Epidermal melanocyte (primary cell): Measurements from ENCODE around the gene CTNNA3.

ENCODE experiments used
- DNase-seq: peaks from one replicate; pipeline ENCODE4 v3.0.0; 2011; ENCODE audit warnings: low spot score; ENCODE audit not compliant: insufficient read length

CTNNA3 gene

DNA sequence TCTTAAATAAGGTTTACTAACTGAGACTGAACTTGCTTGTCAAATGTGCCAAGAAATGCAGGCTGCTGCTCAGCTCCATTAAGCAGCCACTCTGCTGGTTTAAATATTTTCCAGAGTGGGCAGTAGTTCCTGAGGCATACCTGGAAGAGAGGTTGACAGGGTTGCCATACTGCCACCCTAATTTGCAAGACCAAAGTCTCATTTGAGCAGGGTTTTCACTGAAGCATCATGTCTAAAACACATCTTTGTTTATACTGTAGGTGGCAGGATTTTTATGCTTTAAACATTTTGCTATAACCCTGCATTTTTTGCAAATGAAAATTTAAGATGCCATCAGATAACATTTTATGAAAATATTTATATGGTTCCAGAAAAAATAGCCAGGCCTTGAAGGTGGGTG lies 1388.2 kb downstream of the CTNNA3 start:
- no peak for DNase-seq

DNA sequence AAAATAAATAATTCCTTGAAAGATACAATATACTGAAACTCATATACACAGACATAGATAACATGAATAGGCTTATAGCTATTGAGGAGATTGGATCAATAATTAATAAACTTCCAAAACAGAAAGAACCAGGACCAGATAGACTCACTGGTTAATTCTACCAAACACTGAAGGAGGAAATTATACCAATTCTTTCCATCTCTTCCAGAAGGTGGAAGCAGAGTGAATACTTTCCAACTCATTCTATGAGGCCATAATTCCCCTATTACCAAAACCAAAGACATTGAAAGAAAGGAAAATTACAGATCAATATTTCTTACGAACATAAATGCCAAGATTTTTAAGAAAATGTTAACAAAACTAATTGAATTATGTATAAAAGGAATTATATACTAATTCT lies 1394.9 kb downstream of the CTNNA3 start:
- DNase-seq = no peak

DNA sequence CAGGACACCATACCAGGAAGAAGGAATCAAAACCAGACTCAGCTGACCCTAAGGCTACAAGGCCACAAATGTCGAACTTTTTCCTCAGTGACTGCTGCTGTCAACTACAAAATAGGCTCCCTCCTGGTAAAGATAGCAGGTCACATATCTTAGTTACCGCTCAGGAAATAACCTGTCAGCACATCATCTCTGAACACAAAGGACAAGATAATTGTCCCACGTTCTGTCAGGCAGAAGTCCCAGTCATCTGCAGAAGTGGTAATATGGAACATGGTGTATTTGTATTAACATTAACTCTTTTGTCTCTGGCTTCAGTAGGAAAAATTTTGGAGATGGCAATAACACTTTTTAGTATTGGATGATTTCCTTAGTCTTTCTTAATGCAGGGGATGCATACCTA lies 1400.4 kb downstream of the CTNNA3 start:
- DNase-seq = no peak

DNA sequence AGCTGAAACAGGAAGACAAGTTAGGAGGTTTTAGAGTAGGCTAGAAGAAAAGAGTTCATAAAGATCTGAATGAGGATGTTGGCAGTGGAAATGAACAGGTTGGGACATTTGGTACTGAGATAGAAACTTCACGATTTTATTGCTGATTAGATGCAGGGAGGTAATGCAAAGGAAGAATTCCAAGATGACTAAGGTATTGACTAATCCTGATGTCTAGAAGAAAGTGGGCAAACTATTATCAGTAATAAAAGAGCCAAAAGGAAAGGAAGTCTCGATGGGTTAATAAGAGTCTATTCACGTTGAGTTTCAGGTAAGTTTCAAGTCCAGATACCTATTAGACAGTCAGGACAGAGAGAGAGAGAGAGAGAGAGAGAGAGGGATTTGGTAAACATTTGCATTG lies 1401.5 kb downstream of the CTNNA3 start:
- no peak for DNase-seq

DNA sequence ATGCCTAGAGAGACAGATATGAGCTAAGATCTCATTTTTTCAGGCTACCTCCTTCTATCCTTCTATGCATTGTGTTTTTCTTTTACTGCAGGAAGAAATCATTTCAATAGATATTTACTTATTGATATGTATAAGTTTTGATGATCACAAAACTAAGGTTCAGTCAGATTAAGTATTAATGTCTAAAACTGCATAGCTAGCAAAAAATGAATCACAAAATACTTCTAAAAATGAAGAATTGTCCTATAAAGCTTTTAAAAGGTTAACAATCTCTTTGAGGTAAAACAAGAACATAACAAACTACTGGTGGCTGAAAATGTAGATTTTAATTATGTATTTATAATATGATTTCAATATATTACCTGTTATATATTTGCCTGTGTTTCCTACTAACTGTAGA lies 1403.1 kb downstream of the CTNNA3 start:
- no peak for DNase-seq

DNA sequence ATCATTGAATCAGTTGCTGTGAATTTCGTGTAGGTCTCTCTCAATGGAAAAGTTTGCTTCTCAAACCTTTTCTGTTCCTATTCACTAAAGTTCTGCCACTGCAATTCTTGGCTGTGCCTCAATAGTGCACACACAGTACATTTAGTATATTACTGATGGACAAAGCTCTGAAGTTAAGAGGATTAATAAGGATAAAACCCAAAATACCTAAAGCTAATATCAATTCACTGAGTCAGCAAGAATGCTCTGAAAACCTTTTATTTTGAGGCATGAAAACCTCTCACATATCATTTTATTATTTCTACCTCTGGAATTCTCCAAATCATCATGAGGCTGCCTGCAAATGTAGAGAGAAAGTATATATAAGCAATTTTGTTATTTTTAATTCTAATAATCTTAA lies 1403.5 kb downstream of the CTNNA3 start:
- DNase-seq = no peak

DNA sequence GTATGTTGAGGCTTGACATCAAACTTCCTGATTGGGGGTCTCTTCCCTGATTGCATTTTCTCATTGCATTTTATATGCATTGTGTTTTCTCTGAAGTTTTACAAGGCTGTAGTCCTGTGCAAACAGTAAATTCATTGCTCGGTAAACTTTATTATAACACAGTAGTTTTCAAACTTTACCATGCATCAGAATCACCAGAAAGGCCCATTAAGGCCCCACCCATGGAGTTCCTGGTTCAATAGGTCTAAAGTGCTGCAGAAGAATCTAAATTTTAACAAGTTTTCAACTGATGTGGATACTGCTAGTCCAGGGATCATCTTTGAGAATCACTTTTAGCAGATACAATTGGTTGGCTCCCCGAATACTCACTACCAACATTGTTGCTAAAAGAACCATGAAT lies 1404.9 kb downstream of the CTNNA3 start:
- no peak for DNase-seq

DNA sequence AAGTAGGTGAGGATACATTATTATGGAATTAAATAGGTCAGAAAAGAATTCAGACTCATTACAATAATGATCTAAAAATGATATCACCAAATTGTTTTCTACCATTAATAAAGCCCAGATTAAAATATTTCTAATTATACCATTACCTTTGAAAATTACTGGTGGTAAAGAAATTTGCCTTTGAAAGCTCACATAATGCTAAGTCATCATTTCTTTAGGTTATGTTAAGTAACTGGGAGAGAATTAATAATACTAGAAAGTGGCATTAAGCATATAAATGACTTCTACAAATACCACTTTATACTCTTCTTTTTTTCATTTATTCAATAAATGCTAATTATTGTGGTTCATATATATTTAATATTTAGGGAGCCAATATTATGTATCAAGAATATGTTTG lies 1411.4 kb downstream of the CTNNA3 start:
- no peak for DNase-seq

DNA sequence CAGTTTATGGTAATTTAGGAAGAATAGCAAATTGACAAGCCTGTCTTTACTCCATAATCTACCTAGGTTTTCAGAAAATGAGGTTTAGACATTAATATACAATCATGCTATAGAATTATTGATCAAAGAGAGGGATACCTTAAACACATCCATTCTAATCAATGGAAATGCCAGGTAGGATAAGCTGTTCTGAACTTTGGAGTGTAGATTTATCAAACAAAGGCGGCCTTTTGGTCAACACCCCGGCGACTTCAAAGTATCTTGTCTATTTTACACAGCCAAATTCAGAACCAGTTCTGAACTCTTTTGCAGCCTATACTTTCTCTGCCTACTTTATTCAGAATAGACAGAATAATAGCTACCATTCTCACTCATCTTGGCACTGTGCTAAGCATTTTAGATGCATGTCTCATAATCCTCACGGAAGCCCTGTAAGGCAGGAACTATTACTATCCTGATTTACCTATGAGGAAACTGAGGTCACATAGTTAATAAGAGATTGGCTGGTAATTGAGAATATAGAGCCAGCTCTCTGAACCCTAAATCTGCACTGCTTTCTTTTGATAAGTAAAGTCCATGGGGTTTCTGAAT lies 1412.0 kb downstream of the CTNNA3 start:
- DNase-seq = no peak

DNA sequence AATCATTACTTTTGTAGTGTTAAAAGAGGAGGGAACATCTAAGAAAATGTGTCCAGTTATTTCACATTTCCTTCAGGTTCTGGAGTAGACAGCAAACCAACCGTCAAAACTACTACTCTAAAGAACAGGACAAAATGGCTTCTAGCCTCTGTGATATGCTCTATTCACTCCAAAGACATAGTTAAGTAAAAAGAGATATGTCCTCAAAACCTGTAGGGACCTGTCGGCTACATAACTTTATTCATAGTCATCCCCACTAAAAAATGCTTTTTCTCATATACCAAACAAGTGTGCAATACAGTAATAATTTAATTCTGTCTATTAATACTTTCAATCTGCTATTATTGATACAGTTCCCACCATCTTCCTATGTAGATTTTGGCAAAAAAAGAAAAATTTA lies 1412.9 kb downstream of the CTNNA3 start:
- DNase-seq = no peak

DNA sequence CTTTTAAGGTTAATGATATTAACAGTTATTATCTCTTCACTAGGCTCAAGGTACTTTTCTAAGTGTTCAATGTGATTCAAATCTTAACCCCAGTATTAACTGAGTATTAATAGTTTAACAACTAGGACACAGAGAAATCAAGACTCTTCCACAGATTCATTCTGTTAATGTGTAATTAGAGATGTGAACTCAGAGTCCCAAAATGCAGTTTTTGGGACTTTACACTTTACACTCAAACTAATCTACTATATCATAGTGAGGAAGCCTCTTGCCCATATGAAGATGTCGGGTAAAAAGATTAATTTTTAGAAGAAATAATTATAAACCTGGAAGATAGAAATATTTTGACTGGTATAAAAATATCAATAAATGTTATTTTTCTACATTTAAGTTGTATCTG lies 1414.7 kb downstream of the CTNNA3 start:
- DNase-seq = no peak

DNA sequence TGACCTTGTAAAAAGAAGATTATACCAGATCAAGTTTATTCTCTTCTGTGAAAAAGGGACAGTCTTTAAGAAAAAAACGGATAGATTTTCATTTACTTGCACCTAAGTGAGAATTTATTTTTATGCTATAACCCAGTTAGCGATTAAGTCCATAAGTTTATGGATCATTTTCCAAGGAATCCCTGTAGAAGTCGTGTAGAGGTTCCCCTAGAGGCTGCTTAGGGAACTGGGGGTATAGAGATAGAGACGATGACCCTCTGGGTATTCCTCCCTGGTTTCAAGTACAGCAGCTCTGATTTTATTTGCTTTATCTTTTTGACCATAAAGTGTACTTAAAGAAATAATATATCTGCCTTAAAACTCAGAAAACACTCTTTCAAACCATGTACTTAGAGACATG lies 1418.5 kb downstream of the CTNNA3 start:
- no peak for DNase-seq

DNA sequence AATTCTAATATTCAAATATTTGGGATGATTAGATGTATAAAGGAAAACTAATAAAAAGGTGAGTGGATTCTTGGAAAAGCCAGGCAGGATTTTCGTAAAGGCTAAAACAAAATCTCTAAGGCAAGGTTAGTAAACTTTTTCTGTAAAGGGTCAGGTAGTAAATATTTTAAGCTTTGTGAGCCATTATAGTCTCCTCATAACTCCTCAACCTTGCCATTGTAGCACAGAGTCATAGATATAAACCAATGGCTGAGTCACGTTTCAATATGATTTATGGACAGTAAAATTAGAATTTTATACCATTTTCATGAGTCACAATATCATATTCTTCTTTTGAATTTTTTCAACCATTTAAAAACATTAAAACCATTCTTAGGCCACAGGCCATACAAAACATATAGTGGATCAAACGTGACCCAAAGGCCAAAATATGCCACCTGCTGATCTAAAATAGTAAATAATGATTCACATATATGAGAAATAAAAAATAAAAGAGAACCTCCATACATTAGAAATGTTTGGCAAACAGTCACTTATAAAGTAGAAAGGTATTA lies 1422.0 kb downstream of the CTNNA3 start:
- no peak for DNase-seq

DNA sequence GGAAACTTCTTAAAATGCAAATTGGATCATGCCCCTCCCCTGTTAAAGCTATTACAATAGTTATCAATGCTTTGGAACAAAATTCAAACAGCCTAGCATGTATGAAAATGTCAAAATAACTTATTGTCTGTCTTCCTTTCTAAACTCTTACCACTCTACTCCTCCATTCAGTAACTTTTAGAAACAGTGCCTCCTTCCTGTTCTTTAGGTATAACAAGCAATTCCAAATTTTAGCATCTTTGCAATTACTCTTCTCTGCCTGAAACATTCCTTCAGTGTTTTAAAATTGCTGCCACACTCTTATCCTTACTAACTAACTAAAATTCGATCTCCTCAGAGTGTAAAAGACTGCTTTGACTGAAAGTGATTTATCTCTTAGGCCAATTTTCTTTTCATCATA lies 1430.6 kb downstream of the CTNNA3 start:
- no peak for DNase-seq

DNA sequence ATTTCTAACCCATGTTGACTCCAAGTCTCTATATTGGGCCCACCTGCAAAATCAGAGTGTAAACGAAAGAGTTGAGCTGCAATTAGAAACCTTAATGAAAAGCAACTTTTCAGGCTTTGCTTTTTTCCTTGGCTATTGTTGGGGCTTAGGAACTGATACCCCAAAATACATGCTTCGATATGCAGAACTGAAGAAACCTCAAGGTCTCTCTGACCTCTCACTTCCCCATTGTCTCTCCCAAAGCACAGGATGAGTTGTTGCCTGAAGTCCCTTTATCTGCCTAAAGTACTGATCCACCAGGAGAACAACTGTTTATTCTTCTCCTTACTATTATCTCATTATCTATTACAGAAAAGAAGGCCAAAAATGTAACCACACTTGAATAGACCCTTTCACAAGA lies 1436.2 kb downstream of the CTNNA3 start:
- no peak for DNase-seq

DNA sequence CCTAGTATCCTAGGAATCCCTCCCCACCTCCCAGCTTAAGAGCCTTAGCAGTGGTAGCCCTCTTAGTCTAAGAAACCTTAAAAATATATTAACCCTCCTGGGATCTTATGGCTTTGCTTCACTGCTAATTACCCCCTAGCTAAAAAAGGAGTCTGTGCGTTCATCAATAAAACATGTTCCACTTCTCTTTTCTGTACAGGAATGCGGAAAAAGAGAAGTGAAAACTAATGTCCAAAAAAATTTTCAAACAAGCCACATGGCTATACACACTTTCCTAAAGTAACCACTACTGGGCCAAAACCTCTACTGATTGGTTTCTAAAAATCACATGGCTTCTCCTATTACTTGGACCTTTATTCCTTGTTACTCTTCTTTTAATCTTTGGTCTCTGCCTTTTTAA lies 1437.3 kb downstream of the CTNNA3 start:
- no peak for DNase-seq

DNA sequence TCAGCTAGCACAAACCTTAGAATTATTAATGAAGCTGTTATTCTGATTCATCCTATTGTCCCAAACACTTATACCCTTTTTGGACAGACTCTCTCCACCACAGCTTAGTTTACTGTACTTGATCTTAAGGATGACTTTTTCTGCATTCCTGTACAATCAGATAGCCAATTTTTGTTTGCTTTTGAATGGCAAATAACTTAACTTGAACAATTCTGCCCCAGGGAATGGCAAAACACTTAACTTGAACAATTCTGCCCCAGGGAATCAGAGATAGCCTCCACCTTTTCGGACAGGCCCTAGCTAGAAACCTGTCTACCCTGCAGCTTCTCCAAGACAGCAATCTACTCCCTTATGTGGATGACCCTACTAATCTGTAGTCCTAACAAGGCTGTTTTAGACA lies 1438.2 kb downstream of the CTNNA3 start:
- DNase-seq = no peak

DNA sequence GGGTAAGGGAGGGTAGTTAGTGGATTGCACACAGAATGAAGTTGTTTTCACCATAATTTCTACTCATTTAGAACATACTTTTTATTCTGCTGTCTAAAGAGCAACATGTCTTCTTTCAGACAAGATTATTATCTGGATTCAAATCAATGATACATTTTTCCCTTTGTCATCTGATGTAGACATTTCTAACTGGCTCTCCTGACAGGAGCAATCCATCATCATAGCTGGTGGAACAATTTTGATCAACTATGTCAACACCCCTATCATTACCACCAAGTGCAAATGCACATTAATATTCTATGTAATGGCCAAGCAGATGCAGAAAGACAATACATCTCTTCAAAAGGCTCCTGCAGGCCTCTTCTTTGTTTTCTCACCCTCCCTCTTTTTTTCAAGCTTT lies 1443.0 kb downstream of the CTNNA3 start:
- DNase-seq = no peak

DNA sequence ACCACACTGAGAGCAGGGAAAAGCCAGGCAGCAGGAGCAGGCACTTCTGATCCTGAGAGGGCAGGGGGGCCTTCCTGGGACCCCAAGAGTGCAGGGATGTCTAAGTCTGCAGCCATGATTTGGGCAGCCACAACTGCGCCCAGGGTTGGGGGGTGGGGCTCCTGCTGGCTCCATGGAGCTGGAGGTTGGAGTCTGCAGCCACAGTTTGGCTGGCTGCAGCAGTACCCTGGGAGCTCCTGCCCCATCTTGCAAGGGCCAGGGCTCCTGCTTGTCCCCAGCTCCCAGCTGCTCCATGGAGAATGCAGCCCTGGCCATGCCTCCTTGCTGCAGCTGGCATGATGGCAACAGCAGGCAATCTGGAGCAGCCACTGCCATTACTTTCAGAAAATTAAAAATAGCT lies 1449.8 kb downstream of the CTNNA3 start:
- no peak for DNase-seq

DNA sequence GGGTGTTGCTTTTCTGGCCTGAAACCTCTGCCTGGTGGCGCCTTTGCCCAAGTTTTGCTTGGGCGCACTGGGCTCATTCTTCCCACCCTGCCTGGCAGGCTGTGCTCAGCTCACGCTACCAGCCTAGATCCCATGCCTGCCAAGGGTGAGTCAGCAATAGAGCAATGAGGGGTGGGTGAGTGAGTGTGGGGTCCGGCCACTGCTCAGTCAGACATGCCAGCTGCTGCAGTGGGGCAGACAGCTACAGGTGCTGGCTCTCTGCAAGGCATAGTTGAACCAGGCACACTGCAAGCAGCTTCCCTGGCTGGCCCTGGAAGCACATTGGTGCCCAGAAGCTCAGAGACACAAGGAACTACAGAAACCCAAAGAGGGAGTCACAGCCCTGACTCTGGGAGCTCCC lies 1451.0 kb downstream of the CTNNA3 start:
- no peak for DNase-seq

DNA sequence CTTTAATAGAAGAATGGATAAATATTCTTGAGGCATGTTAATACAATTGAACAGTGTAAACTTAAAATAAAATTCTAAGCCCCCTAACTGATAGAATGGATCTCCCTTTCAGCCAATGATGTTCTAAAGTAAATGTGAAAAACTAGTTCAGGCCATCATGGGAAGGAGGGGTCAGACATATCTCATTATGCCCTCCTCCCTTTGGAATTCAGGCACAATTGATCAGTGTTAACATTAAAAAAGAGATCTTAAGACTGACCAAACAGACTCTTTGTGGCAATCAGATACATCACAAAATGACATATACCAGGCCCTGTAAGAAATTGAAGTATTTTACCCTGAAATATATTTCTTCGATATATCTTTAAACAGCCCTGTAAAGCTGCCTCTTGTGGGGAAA lies 1453.1 kb downstream of the CTNNA3 start:
- DNase-seq = no peak

DNA sequence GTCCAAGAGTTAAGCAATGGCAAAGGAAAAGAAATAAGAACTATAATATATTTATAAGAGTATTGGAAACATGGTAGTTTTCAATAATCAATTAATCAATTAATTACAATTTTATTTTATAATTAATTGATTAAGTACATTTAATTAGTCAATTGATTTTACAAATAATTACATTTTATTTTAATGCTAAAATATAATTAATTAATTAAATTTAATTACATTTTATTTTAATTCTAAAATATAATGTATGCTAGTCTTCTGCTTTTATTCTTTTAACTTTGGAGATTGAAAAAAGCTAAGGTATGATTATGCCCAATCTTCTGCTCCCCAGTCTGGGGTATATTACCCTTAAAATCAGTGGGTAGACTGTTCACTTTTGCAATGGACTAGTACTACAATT lies 1456.9 kb downstream of the CTNNA3 start:
- no peak for DNase-seq

DNA sequence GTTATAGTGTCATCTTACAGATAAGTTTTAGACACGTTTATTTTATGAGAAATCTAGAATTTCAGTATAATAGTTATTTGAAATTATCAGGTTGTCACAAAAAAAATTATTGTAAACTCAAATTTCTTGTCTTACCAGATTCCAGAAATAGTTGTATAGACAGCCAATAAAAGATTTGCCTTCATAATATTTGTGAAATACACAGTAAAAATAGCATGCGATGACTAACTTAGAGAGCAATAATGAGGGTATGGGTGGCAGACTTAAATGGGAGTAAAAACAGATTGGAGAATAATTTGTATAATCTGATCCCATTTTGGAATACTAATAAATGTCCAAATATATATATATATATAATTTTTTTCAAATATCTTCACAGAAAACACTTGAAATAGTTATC lies 1457.7 kb downstream of the CTNNA3 start:
- no peak for DNase-seq

DNA sequence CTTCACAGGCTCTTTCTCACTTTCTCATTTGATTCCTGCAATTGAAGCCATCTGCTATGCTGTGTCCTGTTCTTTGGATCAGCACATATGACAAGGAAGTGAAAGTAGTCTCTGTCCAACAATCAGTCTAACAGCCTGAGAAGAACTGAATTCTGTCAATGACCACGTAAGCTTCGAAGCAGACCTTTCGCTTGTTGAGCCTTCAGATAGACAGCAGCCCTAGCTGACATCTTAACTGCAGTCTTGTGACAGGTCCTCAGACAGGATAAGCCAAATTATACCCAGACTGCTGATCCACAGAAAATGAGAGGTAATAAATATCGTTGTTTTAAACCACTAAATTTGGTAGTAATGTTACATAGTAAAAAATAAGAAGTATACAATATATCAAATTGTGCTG lies 1461.1 kb downstream of the CTNNA3 start:
- DNase-seq = no peak
